Mesendoderm (in vitro differentiated cells): ENCODE measurements around the gene OR9K2.
"Not testable (repeated sequence)": the region's sequence is repeated elsewhere in the genome, so short reads cannot be mapped to it uniquely, and the experiment has no call there.

ENCODE experiments used
- DNase-seq: peaks from one replicate; pipeline ENCODE4 v3.0.0; 2013
- H2AK5ac ChIP-seq: 2 replicates; pipeline ENCODE4 v1.6.1; 2013; ENCODE audit warnings: low read length, inconsistent platforms
- H2BK120ac ChIP-seq: 2 replicates; pipeline ENCODE4 v1.6.1; 2013; ENCODE audit warnings: low read depth, mild to moderate bottlenecking, low read length, moderate library complexity, mixed read lengths
- H2BK15ac ChIP-seq: replicated peaks from 2 replicates; pipeline ENCODE4 v1.6.1; 2013; ENCODE audit warnings: low read depth, mild to moderate bottlenecking, moderate library complexity
- H2BK5ac ChIP-seq: 2 replicates; pipeline ENCODE4 v1.6.1; 2013; ENCODE audit warnings: low read length, inconsistent platforms
- H3K18ac ChIP-seq: 2 replicates; pipeline ENCODE4 v1.6.1; 2013; ENCODE audit warnings: mild to moderate bottlenecking, low read length, mixed read lengths
- H3K23ac ChIP-seq: one replicate; pipeline ENCODE4 v1.6.1; 2013; ENCODE audit warnings: low read length
- H3K27ac ChIP-seq: 2 replicates; pipeline ENCODE4 v1.5.1; 2013; ENCODE audit warnings: low read depth, mild to moderate bottlenecking, inconsistent platforms, low read length, moderate library complexity
- H3K27me3 ChIP-seq: 2 replicates; pipeline ENCODE4 v1.6.1; 2013; ENCODE audit warnings: low read length, control low read depth, mild to moderate bottlenecking, inconsistent platforms; ENCODE audit not compliant: insufficient read depth, poor library complexity
- H3K36me3 ChIP-seq: 2 replicates; pipeline ENCODE4 v1.6.1; 2013; ENCODE audit warnings: low read length, inconsistent platforms; ENCODE audit not compliant: control insufficient read depth, insufficient read depth
- H3K4ac ChIP-seq: one replicate; pipeline ENCODE4 v1.6.1; 2013; ENCODE audit warnings: low read depth, mild to moderate bottlenecking, low read length, moderate library complexity
- H3K4me1 ChIP-seq: 2 replicates; pipeline ENCODE4 v1.6.1; 2013; ENCODE audit warnings: low read depth, low read length, inconsistent platforms; ENCODE audit not compliant: control insufficient read depth
- H3K4me2 ChIP-seq: 2 replicates; pipeline ENCODE4 v1.6.1; 2013; ENCODE audit warnings: low read length
- H3K4me3 ChIP-seq: 2 replicates; pipeline ENCODE4 v1.5.1; 2013; ENCODE audit warnings: mild to moderate bottlenecking, low read length
- H3K56ac ChIP-seq: one replicate; pipeline ENCODE4 v1.6.1; 2013; ENCODE audit warnings: low read length
- H3K79me1 ChIP-seq: 2 replicates; pipeline ENCODE4 v1.6.1; 2013; ENCODE audit warnings: low read length, inconsistent platforms
- H3K79me2 ChIP-seq: 2 replicates; pipeline ENCODE4 v1.6.1; 2013; ENCODE audit warnings: mild to moderate bottlenecking, low read length; ENCODE audit not compliant: control insufficient read depth, insufficient read depth
- H3K9ac ChIP-seq: 2 replicates; pipeline ENCODE4 v1.6.1; 2013; ENCODE audit warnings: low read length, inconsistent platforms
- H4K5ac ChIP-seq: one replicate; pipeline ENCODE4 v1.6.1; 2013; ENCODE audit warnings: low read length
- H4K8ac ChIP-seq: one replicate; pipeline ENCODE4 v1.6.1; 2013; ENCODE audit warnings: low read depth, mild to moderate bottlenecking, control low read depth, low read length, moderate library complexity
- WGBS: extraction: QIAGEN DNeasy Blood & Tissue Kit; methylation state at CpG from one replicate; pipeline ENCODE4 v1.1.7; 2013; ENCODE audit warnings: low lambda C conversion rate, missing lambda C conversion rate; ENCODE audit not compliant: insufficient coverage; ENCODE audit errors: extremely low coverage; 5-methylcytosine and 5-hydroxymethylcytosine counted together

Gene OR9K2

GRCh38 chr12:55142669-55143565, 16.7 kb downstream of the OR9K2 start:
- Histone ChIP-seq H2BK15ac (no peak overlapping the region), H3K27ac (no peak overlapping the region), H2AK5ac (no peak overlapping the region), H2BK120ac (no peak overlapping the region), H3K56ac (no peak overlapping the region), H3K36me3 (no peaks in the 10 kb centered on the region), H3K79me2 (no peaks in the 10 kb centered on the region), H3K23ac (no peak overlapping the region), H3K4me1 (no peaks in the 10 kb centered on the region), H3K27me3 (no peaks in the 10 kb centered on the region), H4K5ac (no peak overlapping the region), H2BK5ac (no peak overlapping the region), H3K4ac (no peak overlapping the region), H3K79me1 (no peaks in the 10 kb centered on the region), H3K4me3 (no peak overlapping the region), H3K9ac (no peak overlapping the region), H3K4me2 (no peak overlapping the region), H4K8ac (no peak overlapping the region), H3K18ac (no peak overlapping the region)
- no CpG with 5 or more reads among the region's 3 CpGs for WGBS
- DNase-seq = peak; percentile 80

GRCh38 chr12:55143566-55143870, 17.3 kb downstream of the OR9K2 start:
- Histone ChIP-seq H3K27ac (no peak overlapping the region), H2BK120ac (no peak overlapping the region), H3K79me2 (no peaks in the 10 kb centered on the region), H2AK5ac (no peak overlapping the region), H3K18ac (no peak overlapping the region), H3K4me1 (no peaks in the 10 kb centered on the region), H2BK5ac (no peak overlapping the region), H3K36me3 (no peaks in the 10 kb centered on the region), H3K56ac (no peak overlapping the region), H2BK15ac (no peak overlapping the region), H3K4ac (no peak overlapping the region), H3K9ac (no peak overlapping the region), H3K4me2 (no peak overlapping the region), H3K27me3 (no peaks in the 10 kb centered on the region), H4K5ac (no peak overlapping the region), H3K79me1 (no peaks in the 10 kb centered on the region), H3K23ac (no peak overlapping the region), H3K4me3 (no peak overlapping the region), H4K8ac (no peak overlapping the region)
- DNase-seq = no peak
- WGBS = no CpG with 5 or more reads among the region's 1 CpG

GRCh38 chr12:55167010-55167640, 40.9 kb downstream of the OR9K2 start:
- H3K9ac ChIP-seq, H2BK15ac ChIP-seq, DNase-seq, H3K4me3 ChIP-seq, H3K4me1 ChIP-seq, H4K8ac ChIP-seq, H3K27me3 ChIP-seq, H3K79me1 ChIP-seq, H3K4me2 ChIP-seq, H3K27ac ChIP-seq, H3K4ac ChIP-seq, H3K18ac ChIP-seq, H2BK120ac ChIP-seq, H3K36me3 ChIP-seq, H2BK5ac ChIP-seq, H3K23ac ChIP-seq, H2AK5ac ChIP-seq, H4K5ac ChIP-seq, H3K79me2 ChIP-seq: not testable (repeated sequence)
- peak overlapping the region; percentile 22 for H3K56ac ChIP-seq
- WGBS = no CpG with 5 or more reads among the region's 24 CpGs

GRCh38 chr12:55171445-55171844, 45.2 kb downstream of the OR9K2 start:
- Histone ChIP-seq H3K27ac (no peak overlapping the region), H3K4me2 (no peak overlapping the region), H4K5ac (no peak overlapping the region), H2BK15ac (no peak overlapping the region), H3K36me3 (no peaks in the 10 kb centered on the region), H3K18ac (no peak overlapping the region), H3K56ac (no peak overlapping the region), H3K9ac (no peak overlapping the region), H3K4me1 (no peaks in the 10 kb centered on the region), H3K79me1 (no peaks in the 10 kb centered on the region), H3K4ac (no peak overlapping the region), H3K79me2 (no peaks in the 10 kb centered on the region), H4K8ac (no peak overlapping the region), H3K23ac (no peak overlapping the region), H3K27me3 (no peaks in the 10 kb centered on the region), H2BK120ac (no peak overlapping the region), H2AK5ac (no peak overlapping the region), H3K4me3 (no peak overlapping the region), H2BK5ac (no peak overlapping the region)
- WGBS = no CpG with 5 or more reads among the region's 2 CpGs
- no peak for DNase-seq

GRCh38 chr12:55171846-55172245, 45.6 kb downstream of the OR9K2 start:
- not testable (repeated sequence) for H3K9ac ChIP-seq, H2BK5ac ChIP-seq, H3K4ac ChIP-seq, H3K79me1 ChIP-seq, H3K56ac ChIP-seq, H3K27me3 ChIP-seq, H2BK120ac ChIP-seq, H4K8ac ChIP-seq, H2AK5ac ChIP-seq, H3K4me1 ChIP-seq, H3K79me2 ChIP-seq, H4K5ac ChIP-seq, H3K18ac ChIP-seq, H3K23ac ChIP-seq, H2BK15ac ChIP-seq, H3K4me2 ChIP-seq, DNase-seq, H3K4me3 ChIP-seq, H3K27ac ChIP-seq, H3K36me3 ChIP-seq
- WGBS = no CpG with 5 or more reads among the region's 2 CpGs
